Cardiac septum (tissue), 1 donor: ENCODE measurements around the gene POC5. TPM values are rescaled to one million over a fixed set of nuclear protein-coding genes. Genes with fewer than 3 reads are reported as not detected.

ENCODE experiments used
- DNase-seq: peaks from one replicate; pipeline ENCODE4 v3.0.0-alpha.2; 2020; ENCODE audit warnings: low spot score
- intact Hi-C: fragments of 100-400 bp; cut with DNase I; formaldehyde crosslinking; loops from one replicate; pipeline ENCODE4 v1.14.0; 2022
- total RNA-seq: library from RNA; stranded (reverse); fragmentation: NEBNext Ultra II Directional; extraction: Animal tissue kit (Norgen Biotek cat#: 25700); gene quantifications from one replicate; pipeline ENCODE4 v1.2.1, GENCODE V29; 2021
- donor health status: DM: no; HTN: no; CAD: no.

Gene POC5
- total RNA-seq, 1 donor from 2014 or later = 3.8 TPM

GRCh38 chr5:75627801-75628200 is 89.4 kb downstream of the POC5 start:
- intact Hi-C loops = no loop called here
- DNase-seq = no peak

GRCh38 chr5:75626959-75627358 is 90.3 kb downstream of the POC5 start:
- no peak for DNase-seq
- intact Hi-C loops = no loop called here

Other genes with a start within 250 kb of the POC5 start
- gene CERT1, start 205.8 kb downstream of the POC5 start, total RNA-seq = 39.5 TPM
- 26.6 TPM for gene POLK, start 205.5 kb downstream of the POC5 start, total RNA-seq
- gene ANKDD1B, start 106.0 kb downstream of the POC5 start, total RNA-seq = 0.38 TPM